Activated CD4-positive, alpha-beta T cell treated with anti-CD3 and anti-CD28 coated beads, Interleukin-10, Interleukin-2, amounts not matched to agents 100 ng/mL and 50 ng/mL, durations not matched to agents 16 hours and 8 hours (primary cell): ENCODE data around the gene PDE12.

ENCODE experiments used
- DNase-seq: peaks from one replicate; pipeline ENCODE4 v3.0.0-alpha.2; 2020

The PDE12 gene

GRCh38 chr3:57555738-57556458 lies at the start of gene PDE12:
Gene PDE12, plus strand, starts transcription at chr3:57556274. Its CDS starts 106 bp downstream, at chr3:57556380.
- DNase-seq: peak; percentile 89

- DNase-seq: no peak
Observed at GRCh38 chr3:57512166-57512565, 43.9 kb upstream of the PDE12 start.

- DNase-seq: no peak
Observed at GRCh38 chr3:57518276-57518915, 37.7 kb upstream of the PDE12 start.

- no peak for DNase-seq
Observed at GRCh38 chr3:57530071-57530608, 25.9 kb upstream of the PDE12 start.

- DNase-seq: no peak
Observed at GRCh38 chr3:57538465-57538864, 17.6 kb upstream of the PDE12 start.

- peak; percentile 18 for DNase-seq
Observed at GRCh38 chr3:57544181-57545125, 11.6 kb upstream of the PDE12 start, which contains the start of gene DNAH12. Gene DNAH12, minus strand, starts transcription at chr3:57544344. Its CDS starts 1,474 bp downstream, at chr3:57542870.

- DNase-seq: no peak
Observed at GRCh38 chr3:57545636-57546268, 10.3 kb upstream of the PDE12 start.

GRCh38 chr3:57546616-57547015 lies 9.5 kb upstream of the PDE12 start:
- no peak for DNase-seq

GRCh38 chr3:57555306-57555705 lies 768 bp upstream of the PDE12 start:
- no peak for DNase-seq

GRCh38 chr3:57556459-57557084 lies 498 bp downstream of the PDE12 start:
- peak; percentile 36 for DNase-seq

GRCh38 chr3:57557085-57557537 lies 1.0 kb downstream of the PDE12 start:
- DNase-seq: peak; percentile 63

GRCh38 chr3:57559526-57559925 lies 3.5 kb downstream of the PDE12 start:
- DNase-seq: no peak

- no peak for DNase-seq
Observed at GRCh38 chr3:57569859-57570450, 13.9 kb downstream of the PDE12 start.

- DNase-seq: no peak
Observed at GRCh38 chr3:57570878-57571277, 14.8 kb downstream of the PDE12 start.

GRCh38 chr3:57572096-57572495 lies 16.0 kb downstream of the PDE12 start:
- DNase-seq: no peak

- DNase-seq: no peak
Observed at GRCh38 chr3:57575966-57576626, 20.0 kb downstream of the PDE12 start.

- no peak for DNase-seq
Observed at GRCh38 chr3:57577801-57578200, 21.7 kb downstream of the PDE12 start.

- peak; percentile 11 for DNase-seq
Observed at GRCh38 chr3:57582474-57583168, 26.5 kb downstream of the PDE12 start.

GRCh38 chr3:57583544-57583943 lies 27.5 kb downstream of the PDE12 start:
- DNase-seq: no peak

GRCh38 chr3:57586778-57587177 lies 30.7 kb downstream of the PDE12 start:
- DNase-seq: peak; percentile 33
